NOMO-1 (cell line): ENCODE results near the gene RAPGEF4.

Experiments
- DNase-seq, 2 experiments: peaks; one replicate each; lab custom pipeline; 2025; ENCODE audit not compliant: unreplicated experiment in 2 of 2; lab: John Stamatoyannopoulos, UW

The RAPGEF4 gene

DNA sequence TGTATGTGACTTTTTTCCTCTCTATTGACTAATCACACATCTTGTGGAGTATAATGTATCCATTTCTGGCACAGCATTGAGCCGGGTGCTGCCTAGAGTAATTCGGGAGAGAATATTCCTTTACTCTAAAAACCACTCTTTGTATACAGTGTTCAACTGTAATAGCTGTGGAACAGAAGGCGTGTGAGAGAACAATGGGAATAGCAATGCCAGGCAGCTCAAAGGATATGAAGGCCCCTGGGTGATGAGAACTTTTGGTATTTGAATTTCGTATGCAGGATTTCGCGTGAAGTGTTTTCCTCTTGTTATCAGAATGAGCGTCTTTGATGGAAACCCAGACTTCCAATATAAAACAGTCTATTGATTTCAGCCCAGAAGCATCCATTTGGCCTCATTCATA lies 255.4 kb downstream of the RAPGEF4 start:
- no peak for DNase-seq

DNA sequence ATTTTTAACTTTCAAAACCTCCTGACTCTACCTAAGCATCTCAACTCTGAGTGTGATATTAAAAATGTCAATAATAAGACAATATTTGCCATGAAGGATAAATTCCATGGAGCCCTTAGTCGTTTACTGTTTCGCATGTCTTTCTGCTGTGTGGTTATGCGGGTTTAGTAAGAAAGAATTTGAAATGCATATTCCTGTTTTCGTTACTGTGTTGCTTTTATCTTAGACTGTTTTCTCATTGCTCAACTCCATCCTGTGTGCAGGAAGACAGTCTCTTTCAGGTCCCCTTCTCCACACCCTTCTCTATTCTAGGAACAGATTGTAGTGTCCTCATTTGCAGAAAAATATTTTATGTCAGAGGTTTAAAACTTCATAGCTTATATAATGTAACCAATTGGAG lies 257.5 kb downstream of the RAPGEF4 start:
- DNase-seq, result peak in 1 of 2 experiments; percentile 41

DNA sequence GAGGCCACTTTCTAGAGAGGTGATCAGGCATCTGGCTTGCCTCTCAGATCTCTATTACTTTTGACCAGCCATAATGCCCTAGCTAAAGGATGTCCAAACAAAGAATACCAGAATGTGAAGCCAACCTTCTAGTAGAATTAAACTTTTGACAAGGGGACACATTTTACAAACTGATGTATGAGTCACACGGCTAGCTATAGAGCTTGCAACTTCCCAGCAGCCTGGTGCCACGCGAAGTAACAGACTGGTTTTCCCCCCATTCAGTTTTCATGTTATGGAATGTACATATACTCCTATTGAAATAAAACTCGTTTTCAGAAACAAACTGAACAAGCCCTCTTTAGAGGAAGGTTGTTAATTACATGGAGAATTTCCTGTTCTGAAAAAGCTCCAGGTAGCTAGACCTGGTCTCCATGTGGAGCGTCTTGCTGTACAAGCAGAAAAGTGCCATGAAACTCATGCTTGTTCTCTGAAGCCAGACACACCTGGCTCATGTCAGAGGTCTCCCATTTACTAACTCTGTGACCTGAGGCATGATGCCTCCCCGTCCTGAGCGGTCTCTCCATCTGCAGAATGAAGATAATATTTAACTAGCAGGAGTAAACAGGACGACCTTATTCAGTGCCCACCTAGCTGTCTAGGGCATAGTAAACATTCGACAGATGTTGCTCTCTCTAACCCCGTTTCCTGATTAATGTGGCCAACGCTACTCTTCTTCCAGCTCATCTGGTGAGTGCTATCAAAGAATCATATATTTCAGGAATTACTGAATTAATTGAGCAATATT lies 258.5 kb downstream of the RAPGEF4 start:
- DNase-seq, result no peak

DNA sequence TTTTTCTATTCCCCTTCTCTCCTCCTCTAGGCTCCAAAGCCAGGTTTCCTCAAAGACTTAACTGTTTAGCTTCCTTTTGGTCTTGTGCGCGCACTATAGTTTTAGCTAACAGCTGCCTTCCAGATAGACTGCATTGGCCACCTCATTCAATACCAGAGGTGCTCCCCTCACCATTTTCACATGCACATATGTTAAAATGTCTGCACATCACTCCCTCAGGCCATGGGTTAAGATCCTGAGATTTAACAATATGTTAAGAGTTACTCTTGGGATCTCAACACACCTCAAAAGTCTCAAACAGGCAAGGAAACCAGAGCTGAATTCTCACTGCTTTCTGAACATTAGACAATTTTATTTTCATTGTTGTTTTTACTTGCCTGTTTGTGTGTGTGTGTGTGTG lies 259.2 kb downstream of the RAPGEF4 start:
- no peak for DNase-seq

DNA sequence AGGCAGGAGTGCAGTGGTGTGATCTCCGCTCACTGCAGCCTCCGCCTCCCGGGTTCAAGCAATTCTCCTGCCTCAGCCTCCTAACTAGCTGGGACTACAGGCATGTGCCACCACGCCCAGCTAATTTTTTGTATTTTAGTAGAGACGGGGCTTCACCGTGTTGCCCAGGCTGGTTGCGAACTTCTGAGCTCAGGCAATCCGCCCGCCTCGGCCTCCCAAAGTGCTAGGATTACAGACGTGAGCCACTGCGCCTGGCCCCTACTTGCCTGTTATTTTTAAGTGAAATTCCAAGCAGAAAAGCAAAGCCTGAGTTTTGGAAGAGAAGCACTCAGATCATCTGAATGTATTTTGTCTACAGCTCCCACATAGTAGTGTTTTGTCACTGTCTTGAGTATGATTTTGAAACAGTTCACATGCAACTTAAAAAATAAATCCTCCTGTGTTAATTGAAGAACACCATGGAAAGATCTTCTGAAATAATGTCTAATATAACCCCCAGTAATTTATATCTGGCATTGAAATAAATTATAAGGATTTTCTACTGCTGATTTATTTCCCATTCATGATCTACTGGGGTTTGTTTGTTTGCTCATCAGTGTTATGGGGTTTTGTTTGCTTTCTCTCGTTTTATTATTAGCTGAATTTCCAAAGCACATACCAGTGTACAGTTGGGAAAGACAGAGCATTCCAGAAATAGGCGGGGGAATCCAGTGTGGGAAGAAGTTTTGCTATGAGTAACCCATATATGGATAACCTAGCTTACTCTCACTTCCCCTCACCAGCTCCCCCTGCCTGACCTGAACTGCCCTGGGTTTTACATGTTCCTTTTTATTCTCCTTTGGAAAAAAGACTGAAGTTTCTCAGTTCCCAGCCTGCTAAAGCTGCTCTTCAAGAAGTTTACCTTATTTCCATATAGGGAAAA lies 259.9 kb downstream of the RAPGEF4 start:
- DNase-seq, result peak in 1 of 2 experiments; percentile 30

DNA sequence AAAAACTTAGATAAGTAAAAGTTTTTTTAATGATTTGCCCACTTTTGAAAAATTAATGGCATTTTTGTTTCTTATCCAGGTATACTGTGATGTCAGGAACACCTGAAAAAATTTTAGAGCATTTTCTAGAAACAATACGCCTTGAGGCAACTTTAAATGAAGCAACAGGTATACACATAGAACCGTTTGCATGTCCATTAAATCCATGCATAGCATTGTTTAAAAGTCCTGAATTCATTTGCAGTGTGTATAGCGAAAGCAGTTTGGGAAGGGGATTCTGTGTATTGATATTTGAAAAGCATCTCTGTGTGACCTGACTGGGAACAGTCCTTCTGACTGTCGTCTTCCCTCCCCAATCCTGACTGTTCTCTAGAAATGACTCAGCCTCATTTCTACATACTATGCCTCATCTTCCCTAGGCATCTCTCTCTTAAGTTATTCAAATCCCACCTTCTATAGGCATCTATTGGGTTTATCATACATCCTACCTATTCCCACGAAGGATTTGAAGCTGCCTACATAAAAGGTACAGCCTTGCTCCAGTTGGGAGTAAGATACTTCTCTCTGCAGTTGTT lies 260.8 kb downstream of the RAPGEF4 start:
- DNase-seq, result no peak

DNA sequence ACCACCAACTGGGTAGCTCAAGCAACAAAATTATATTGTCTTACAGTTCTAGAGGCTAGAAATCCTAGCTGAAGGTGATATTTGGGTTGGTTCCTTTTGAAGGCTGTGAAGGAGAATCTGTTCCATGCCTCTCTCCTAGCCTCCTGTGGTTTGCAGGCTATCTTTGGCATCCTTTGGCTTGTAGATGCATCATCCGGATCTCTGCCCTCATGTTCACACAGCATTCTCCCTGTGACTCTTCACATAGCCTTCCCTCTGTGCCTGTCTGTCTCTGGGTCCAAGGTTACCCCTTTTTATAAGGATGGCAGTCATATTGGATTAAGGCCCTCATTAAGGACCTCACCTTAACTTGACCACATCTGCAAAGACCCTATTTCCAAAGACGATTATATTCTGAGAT lies 261.4 kb downstream of the RAPGEF4 start:
- no peak for DNase-seq

DNA sequence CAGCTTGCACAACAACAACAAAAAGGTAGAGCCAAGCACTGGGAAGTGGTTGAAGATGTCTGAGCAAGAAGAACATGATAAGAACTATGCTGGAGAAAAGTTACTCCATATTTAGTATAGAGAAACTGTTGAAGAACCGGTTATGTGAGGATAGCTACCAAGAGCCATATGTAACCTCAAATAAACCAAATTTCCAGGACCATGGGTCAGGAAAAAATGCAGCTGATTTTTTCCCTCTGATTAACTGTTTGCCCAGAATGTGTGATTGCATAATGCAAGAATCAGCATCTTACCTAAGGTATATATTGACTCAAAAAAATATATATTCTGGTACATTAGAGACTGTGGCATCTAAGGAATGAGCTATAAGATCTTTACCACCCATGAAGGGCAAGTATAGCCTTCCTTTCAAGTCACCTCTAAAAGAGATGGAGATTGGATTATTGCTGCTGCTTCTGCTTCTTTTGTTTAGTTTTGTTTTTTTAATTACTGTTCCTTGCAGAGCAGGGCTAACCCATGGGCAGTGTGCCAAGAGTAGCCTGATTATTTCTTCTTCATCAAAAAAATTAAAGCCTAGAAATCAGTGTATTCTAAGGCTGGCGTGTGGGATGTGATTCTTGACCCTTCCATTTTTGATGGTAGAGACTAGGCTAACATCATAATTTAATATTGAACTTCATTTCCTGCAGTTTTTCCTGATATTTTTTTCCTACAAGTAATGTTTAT lies 263.1 kb downstream of the RAPGEF4 start:
- no peak for DNase-seq

DNA sequence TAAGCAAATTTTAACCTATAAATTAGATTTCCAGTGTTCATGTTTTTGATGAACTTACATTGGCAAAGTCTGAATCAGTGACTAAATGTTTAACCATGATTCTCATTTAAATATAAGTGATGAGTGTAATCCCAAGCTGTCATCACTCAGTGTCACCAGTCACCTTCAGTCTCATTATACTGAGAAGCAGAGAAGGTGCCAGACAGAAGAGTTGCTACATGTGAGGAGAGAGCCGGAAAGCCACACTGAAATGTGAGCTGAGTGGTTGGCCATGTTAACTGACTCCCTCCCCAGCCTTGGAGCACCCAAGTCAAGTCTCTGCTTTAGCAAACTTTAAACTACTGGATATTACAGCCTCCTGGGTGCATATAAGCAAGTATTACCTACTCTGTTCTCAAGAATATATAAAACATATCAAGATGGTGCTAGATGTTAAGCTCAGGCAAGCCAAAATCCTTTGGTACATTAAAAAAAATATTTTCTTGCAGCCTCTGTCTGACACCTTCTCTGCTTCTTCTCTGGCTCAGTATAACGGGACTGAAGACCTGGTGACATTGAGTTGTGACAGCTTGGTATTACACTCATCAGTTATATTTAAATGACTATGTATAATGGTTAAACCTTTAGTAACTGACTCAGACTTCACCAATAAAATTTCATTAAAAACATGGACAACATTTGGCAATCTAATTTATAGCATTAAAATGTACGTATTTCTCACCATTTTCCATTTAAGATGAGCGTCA lies 264.2 kb downstream of the RAPGEF4 start:
- DNase-seq, result no peak

DNA sequence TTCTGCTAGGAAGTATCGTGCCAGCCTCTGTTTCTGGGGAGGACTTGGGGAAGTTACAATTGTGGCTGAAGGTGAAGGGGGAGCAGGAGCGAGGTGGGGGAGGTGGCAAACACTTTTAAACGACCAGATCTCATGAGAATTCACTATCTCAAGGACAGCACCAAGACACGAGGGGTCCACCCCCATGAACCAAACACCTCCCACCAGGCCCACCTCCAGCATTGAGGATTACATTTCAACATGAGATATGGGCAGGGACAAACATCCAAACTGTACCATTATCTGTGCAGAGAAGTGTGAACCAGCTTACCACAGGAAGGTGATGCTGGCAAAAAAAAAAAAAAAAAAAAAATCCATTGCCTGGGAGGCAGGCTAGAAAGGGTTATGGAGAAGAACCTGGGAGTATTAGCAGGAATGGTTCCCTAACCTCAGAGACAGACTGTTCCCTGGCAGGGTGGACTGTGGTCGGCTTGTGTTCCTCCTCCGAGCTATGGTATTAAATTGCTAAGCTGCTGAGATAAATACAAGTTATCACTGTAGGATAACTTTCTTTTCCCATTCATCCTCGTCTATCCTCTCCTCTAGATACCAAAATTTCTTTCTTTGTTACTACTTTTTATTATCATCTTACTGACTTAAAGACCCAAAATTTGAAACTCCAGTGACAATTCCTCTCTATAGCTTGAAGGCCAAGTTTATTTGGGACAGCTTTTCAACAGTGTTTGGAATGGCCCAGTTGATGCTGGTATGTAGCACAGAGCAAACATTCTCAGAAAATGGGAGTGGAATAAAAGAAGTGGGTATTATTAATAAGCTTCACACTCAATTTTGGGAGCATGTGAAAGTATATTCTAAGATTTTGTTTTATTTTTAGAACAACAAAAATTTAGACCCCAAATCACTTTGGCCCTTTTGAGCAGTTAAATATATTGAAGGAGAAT lies 266.3 kb downstream of the RAPGEF4 start:
- DNase-seq, result no peak

DNA sequence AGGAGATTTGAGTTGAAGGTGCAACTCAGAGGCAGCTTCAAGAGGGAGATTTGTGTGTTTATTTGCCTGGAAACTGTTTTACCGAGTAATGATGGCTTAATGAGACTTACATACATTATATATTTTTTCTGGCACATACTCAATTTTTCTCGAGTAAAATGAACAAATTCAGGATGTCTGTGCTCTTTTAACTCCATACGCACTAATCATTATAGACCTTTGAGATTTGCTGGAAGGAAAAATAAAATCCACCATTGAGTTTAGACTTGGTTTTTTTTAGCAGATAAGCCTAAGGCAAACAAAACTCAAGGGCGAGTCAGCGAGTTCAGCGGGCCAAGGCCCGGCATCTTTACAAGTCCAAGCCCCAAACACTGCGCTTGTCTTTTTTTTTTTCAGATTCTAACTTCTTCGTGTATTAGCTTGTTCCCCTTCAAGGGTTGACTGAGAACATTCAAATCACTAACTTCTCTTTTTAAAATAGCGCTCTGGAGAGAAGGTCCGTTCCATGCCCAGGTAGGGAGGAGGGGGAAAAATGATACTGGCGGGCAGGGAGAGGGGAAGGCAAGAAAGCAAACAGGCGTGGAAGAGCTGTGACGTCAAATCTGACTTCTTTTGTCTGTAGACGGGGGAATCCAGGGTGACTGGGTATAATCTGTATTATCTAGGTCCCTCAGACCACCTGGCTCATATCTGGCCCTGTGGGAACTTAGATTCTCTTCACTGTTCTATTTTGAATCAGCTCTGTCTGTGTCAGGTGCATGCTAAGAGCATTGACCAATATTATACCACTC lies 267.3 kb downstream of the RAPGEF4 start:
- peak in 1 of 2 experiments; percentile 27 for DNase-seq

DNA sequence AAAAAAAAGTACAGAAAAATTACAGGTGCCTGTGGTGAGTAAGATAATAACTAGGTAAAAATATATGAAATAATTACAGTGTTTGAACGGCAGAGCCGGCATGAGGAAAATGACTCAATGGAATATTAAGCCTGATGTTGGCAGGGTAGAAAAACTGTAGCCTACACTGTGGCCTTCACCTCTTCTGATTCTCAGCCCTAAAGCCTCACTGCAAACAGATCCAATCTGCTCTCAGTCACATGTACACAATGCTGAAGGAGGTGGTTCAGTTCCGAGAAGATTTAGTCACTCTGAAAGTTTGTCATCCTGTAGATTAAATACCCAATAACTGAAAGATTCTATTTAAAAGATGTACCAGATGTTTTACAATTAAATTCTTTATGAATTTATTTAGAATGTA lies 273.1 kb downstream of the RAPGEF4 start:
- no peak for DNase-seq

DNA sequence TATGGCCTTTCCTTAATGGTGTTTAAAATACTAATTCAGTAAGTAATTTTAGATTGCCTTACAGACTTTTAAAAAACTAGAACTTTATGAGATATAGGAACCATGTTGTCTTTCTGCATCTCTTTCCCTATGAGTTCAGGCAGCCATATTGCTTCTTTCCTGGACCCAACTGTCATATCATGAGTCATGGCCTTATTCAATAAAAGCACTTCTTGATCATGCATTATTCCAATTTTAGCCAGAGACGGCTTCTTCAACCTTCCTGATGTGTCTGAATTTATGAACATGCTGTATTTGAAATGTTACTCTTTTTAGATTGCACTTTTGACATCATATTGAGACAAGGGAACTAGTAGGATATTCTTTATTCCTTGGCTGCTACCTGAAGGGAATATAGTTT lies 274.6 kb downstream of the RAPGEF4 start:
- no peak for DNase-seq

DNA sequence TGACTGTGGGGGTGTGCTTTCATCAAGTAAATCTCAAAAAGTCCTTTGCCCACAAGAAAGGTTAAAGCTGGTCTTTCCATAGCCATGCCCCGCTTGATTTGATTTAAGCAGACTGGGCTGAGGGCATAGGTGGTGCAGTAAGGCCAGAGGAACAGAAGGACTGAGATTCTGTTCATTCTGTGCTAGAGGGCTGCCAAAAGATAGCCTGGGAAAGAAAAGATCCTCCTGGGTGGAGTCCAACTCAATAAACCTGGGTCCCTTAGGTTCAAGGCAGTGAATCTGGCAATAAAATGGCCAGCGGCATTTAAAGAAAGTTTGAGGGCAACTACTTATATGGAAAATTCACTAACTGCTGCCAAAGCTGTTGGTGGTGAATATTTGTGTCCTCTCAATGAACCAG lies 280.8 kb downstream of the RAPGEF4 start:
- DNase-seq, result no peak

DNA sequence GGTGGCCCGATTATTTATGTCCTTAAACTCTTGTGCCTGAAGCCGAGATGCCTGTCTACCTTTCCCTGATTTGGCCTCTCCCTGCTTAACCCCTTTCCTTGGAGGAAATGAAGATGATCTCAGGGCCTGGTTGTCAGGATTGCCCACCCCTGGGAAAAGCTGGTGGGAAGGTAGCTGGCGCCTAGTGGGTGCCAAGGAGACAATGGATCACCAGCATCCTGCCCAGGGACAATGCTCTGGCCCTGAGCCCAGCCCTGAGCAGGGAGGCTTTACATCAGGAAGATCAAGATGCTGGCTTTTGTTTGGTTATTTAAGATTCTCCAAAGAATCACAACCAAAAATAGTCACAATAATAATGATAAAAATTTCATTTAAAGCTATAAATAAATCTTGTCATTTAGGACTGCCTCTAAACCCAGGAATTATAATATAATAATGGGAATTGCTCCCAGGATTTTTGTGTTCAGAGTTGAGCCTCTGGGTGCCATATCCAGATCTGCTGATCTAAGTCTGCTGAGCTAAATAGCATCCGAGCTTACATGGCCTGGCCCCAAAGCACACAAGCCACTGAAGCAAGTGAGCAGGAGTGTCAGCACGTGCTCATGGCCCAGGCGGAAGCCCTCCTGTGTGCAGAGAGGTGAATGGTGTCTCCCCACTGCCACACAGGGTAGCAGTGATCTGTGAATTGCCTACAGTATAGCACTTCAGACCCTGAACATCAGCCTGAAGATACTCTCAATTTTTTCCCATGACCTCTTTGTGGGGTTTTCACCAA lies 282.2 kb downstream of the RAPGEF4 start:
- DNase-seq, result no peak

DNA sequence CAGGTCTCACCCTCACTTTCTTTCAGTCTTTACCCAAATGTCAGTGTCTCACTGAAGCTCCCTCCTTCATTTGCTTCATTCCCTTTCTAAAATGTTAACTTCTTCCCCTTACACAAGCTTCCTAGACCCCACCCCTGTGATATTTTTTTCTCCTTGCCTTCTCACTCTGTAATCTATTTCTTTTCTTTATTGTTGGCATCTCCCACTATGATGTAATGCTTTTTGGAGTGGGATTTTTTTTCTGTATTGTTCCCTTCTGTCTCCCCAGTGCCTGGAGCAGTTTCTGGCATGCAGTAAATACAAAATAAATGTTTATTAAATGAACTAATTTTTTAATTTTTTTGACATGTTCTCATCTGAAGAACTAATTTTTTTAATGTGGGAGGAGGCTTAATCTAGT lies 284.1 kb downstream of the RAPGEF4 start:
- DNase-seq, result no peak

DNA sequence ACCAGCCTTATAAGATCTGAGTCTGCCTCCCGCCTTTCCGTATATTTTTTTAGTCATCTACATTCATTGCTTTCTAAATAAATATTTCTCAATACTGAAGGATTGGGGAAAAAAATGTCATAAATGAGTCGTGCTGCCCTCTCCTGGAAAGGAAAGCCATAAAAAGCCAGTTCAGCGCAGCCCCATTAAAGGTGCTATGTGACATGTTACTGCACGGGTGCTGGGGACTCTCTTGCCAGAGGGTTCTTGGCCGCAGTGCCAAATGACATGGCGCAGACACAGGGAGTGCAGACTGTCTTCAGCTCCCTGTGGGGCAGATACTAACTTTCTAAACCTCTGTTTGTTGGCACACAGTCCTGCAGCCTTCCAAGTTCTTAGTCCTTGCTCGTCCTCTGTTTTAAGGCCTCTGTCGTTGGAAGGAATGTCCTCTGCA lies 286.3 kb downstream of the RAPGEF4 start:
- DNase-seq, result no peak

DNA sequence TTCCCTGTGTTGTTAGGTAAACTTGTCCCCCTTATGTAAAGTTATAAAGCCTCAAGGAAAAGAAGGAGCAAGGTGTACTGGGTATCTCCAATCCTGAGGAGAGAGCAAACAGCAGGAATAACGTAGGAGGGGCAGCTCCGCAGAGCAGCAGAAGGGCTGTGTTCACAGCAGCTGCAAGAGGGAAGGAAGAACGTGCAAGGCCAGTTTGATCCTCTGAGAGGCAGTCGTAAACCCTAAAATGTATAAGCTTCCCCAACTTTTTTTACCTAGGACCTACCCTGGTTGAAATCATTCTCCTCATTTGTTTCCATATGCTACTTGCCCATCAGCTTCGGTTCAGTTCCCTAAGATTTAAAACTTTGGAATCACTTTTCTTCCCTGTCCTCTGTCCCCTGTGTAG lies 288.1 kb downstream of the RAPGEF4 start:
- no peak for DNase-seq
